HEK293 (cell line): Measurements from ENCODE around the gene ATXN10.

Source experiments
- CTCF ChIP-seq: fragments of 450-650 bp; formaldehyde crosslinking; IDR thresholded peaks from 2 replicates; pipeline ENCODE4 v1.5.1; 2016; ENCODE audit warnings: missing biosample characterization, missing genetic modification characterization
- GLI2 ChIP-seq: fragments of 450-650 bp; formaldehyde crosslinking; IDR thresholded peaks from 2 replicates; pipeline ENCODE4; 2017; ENCODE audit warnings: missing biosample characterization, missing genetic modification characterization, low read depth, borderline replicate concordance
- ZBTB48 ChIP-seq: fragments of 450-650 bp; formaldehyde crosslinking; IDR thresholded peaks from 2 replicates; pipeline ENCODE4 v1.5.1; 2016; ENCODE audit warnings: missing biosample characterization, missing genetic modification characterization
- ZNF10 ChIP-seq: fragments of 450-650 bp; formaldehyde crosslinking; IDR thresholded peaks from 2 replicates; pipeline ENCODE4 v1.5.1; 2017; ENCODE audit warnings: missing biosample characterization, missing genetic modification characterization
- ZNF146 ChIP-seq: fragments of 450-650 bp; formaldehyde crosslinking; IDR thresholded peaks from 2 replicates; pipeline ENCODE4 v1.5.1; 2016; ENCODE audit warnings: missing biosample characterization, missing genetic modification characterization

- TF ChIP-seq GLI2 (tag by site-specific recombination) (no peak), ZNF146 (no peak), ZNF10 (tag by site-specific recombination) (no peak), CTCF (tag by site-specific recombination) (no peak), ZBTB48 (tag by site-specific recombination) (no peak)
Observed at GRCh38 chr22:45888221-45889092, 216.8 kb downstream of the ATXN10 start.
